H9 (cell line): Measurements from ENCODE around the gene B9D1. TPM values are rescaled to one million over a fixed set of nuclear protein-coding genes. Genes with fewer than 3 reads are reported as not detected.

ENCODE experiments used
- DNase-seq: peaks from one replicate; pipeline ENCODE4 v3.0.0-alpha.2; 2017
- H2AFZ ChIP-seq: one replicate; pipeline ENCODE4 v1.6.1; 2013; ENCODE audit warnings: mild to moderate bottlenecking, low read length, control low read depth, moderate library complexity
- H2AK5ac ChIP-seq: 2 replicates; pipeline ENCODE4 v1.6.1; 2013; ENCODE audit warnings: low read length, control low read depth, mixed read lengths; ENCODE audit not compliant: insufficient read length
- H2BK120ac ChIP-seq: one replicate; pipeline ENCODE4 v1.6.1; 2013; ENCODE audit warnings: low read depth, mild to moderate bottlenecking, low read length, control low read depth, inconsistent platforms; ENCODE audit not compliant: poor library complexity, severe bottlenecking
- H2BK12ac ChIP-seq: 2 replicates; pipeline ENCODE4 v1.6.1; 2013; ENCODE audit warnings: low read length, control low read depth, mixed read lengths, low read depth; ENCODE audit not compliant: insufficient read length
- H2BK15ac ChIP-seq: 2 replicates; pipeline ENCODE4 v1.6.1; 2013; ENCODE audit warnings: low read depth, low read length, control low read depth
- H2BK20ac ChIP-seq: one replicate; pipeline ENCODE4 v1.6.1; 2013; ENCODE audit warnings: low read depth, mild to moderate bottlenecking, low read length, control low read depth, inconsistent platforms; ENCODE audit not compliant: poor library complexity, severe bottlenecking
- H2BK5ac ChIP-seq: 2 replicates; pipeline ENCODE4 v1.6.1; 2013; ENCODE audit warnings: low read length, control low read depth, mixed read lengths; ENCODE audit not compliant: insufficient read length
- H3K14ac ChIP-seq: 2 replicates; pipeline ENCODE4 v1.6.1; 2013; ENCODE audit warnings: low read length, control low read depth; ENCODE audit not compliant: insufficient read depth
- H3K18ac ChIP-seq: 2 replicates; pipeline ENCODE4 v1.6.1; 2013; ENCODE audit warnings: low read depth, mild to moderate bottlenecking, mixed read lengths, low read length, control low read depth; ENCODE audit not compliant: insufficient read length
- H3K23ac ChIP-seq: 2 replicates; pipeline ENCODE4 v1.6.1; 2013; ENCODE audit warnings: low read length, control low read depth, mixed read lengths, low read depth; ENCODE audit not compliant: insufficient read length
- H3K23me2 ChIP-seq: 2 replicates; pipeline ENCODE4 v1.6.1; 2013; ENCODE audit warnings: low read depth, mild to moderate bottlenecking, mixed read lengths, low read length, control low read depth; ENCODE audit not compliant: insufficient read length, poor library complexity, severe bottlenecking
- H3K27ac ChIP-seq: 2 replicates; pipeline ENCODE4 v1.5.1; 2013; ENCODE audit warnings: low read length, control low read depth, mixed read lengths, low read depth; ENCODE audit not compliant: insufficient read length
- H3K27me3 ChIP-seq: 2 replicates; pipeline ENCODE4 v1.6.1; 2013; ENCODE audit warnings: low read length, control low read depth, inconsistent platforms; ENCODE audit not compliant: insufficient read depth
- H3K4ac ChIP-seq: 2 replicates; pipeline ENCODE4 v1.6.1; 2013; ENCODE audit warnings: low read depth, mild to moderate bottlenecking, control low read depth, inconsistent platforms, low read length, moderate library complexity
- H3K4me1 ChIP-seq: 2 replicates; pipeline ENCODE4 v1.6.1; 2013; ENCODE audit warnings: low read length, control low read depth, inconsistent platforms; ENCODE audit not compliant: insufficient read depth
- H3K4me2 ChIP-seq: 2 replicates; pipeline ENCODE4 v1.6.1; 2013; ENCODE audit warnings: low read length, control low read depth, mixed read lengths; ENCODE audit not compliant: insufficient read length, insufficient read depth
- H3K56ac ChIP-seq: 2 replicates; pipeline ENCODE4 v1.6.1; 2013; ENCODE audit warnings: low read depth, mild to moderate bottlenecking, mixed read lengths, low read length, control low read depth; ENCODE audit not compliant: insufficient read length
- H3K79me1 ChIP-seq: 2 replicates; pipeline ENCODE4 v1.6.1; 2013; ENCODE audit warnings: low read depth, mild to moderate bottlenecking, moderate library complexity, low read length, control low read depth, inconsistent platforms; ENCODE audit not compliant: insufficient read depth, poor library complexity, severe bottlenecking
- H3K79me2 ChIP-seq: 2 replicates; pipeline ENCODE4 v1.6.1; 2013; ENCODE audit warnings: low read length, control low read depth, inconsistent platforms; ENCODE audit not compliant: insufficient read depth
- H3K9ac ChIP-seq: 2 replicates; pipeline ENCODE4 v1.6.1; 2013; ENCODE audit warnings: low read length, control low read depth, mixed read lengths; ENCODE audit not compliant: insufficient read length; ENCODE audit errors: extremely low read depth
- H3K9me3 ChIP-seq: one replicate; pipeline ENCODE4 v1.6.1; 2013; ENCODE audit warnings: low read depth, low read length, inconsistent platforms; ENCODE audit not compliant: control insufficient read depth
- H3T11ph ChIP-seq: one replicate; pipeline ENCODE4 v1.6.1; 2013; ENCODE audit warnings: mild to moderate bottlenecking, low read length, control low read depth, inconsistent platforms
- H4K20me1 ChIP-seq: one replicate; pipeline ENCODE4 v1.6.1; 2013; ENCODE audit not compliant: control insufficient read depth, insufficient read length, insufficient read depth
- H4K5ac ChIP-seq: 2 replicates; pipeline ENCODE4 v1.6.1; 2013; ENCODE audit warnings: low read depth, mild to moderate bottlenecking, mixed read lengths, low read length, control low read depth; ENCODE audit not compliant: insufficient read length
- H4K8ac ChIP-seq: replicated peaks from 2 replicates; pipeline ENCODE4 v1.6.1; 2013; ENCODE audit warnings: low read length, control low read depth, mixed read lengths, low read depth; ENCODE audit not compliant: insufficient read length
- H4K91ac ChIP-seq: 2 replicates; pipeline ENCODE4 v1.6.1; 2013; ENCODE audit warnings: low read depth, mild to moderate bottlenecking, moderate library complexity, mixed read lengths, low read length, control low read depth; ENCODE audit not compliant: insufficient read length
- H3K27ac Mint-ChIP-seq, 3 experiments: 2 replicates in 2 of 3; 3 replicates in 1 of 3; pipeline ENCODE4 v1.8.0; 2020 to 2021; ENCODE audit warnings: mixed read lengths in 3 of 3, mild to moderate bottlenecking in 1 of 3, moderate library complexity in 1 of 3
- H3K27me3 Mint-ChIP-seq: 2 replicates; pipeline ENCODE4 v1.8.0; 2021; ENCODE audit warnings: low read depth, mild to moderate bottlenecking, moderate library complexity, mixed read lengths
- H3K36me3 Mint-ChIP-seq, 3 experiments: 2 replicates in 2 of 3; 3 replicates in 1 of 3; pipeline ENCODE4 v1.8.0; 2020 to 2021; ENCODE audit warnings: low read depth in 3 of 3, mixed read lengths in 3 of 3; ENCODE audit not compliant: insufficient read depth in 1 of 3
- H3K4me1 Mint-ChIP-seq, 2 experiments: 2 replicates each; pipeline ENCODE4 v1.8.0; 2020; ENCODE audit warnings: mixed read lengths in 2 of 2
- H3K4me3 Mint-ChIP-seq, 2 experiments: 2 replicates in 1 of 2; 3 replicates in 1 of 2; pipeline ENCODE4 v1.8.0; 2020 to 2021; ENCODE audit warnings: mild to moderate bottlenecking in 2 of 2, mixed read lengths in 2 of 2, moderate library complexity in 1 of 2
- H3K9me3 Mint-ChIP-seq, 2 experiments: 2 replicates in 1 of 2; 3 replicates in 1 of 2; pipeline ENCODE4 v1.8.0; 2020; ENCODE audit warnings: mild to moderate bottlenecking in 2 of 2, mixed read lengths in 2 of 2, moderate library complexity in 1 of 2
- CTCF ChIP-seq: fragments of 200-600 bp; sonication (generic); conservative IDR thresholded peaks from 3 replicates; pipeline ENCODE4 v1.8.0; 2021; ENCODE audit warnings: antibody characterized with exemption, mild to moderate bottlenecking
- WGBS: extraction: QIAGEN DNeasy Blood & Tissue Kit; methylation state at CpG from one replicate; pipeline ENCODE4 v1.1.7; 2013; ENCODE audit warnings: missing lambda C conversion rate, low lambda C conversion rate, mixed read lengths; ENCODE audit not compliant: insufficient read length; ENCODE audit errors: extremely low coverage; 5-methylcytosine and 5-hydroxymethylcytosine counted together
- total RNA-seq: library from RNA; stranded (reverse); gene quantifications from 2 replicates; pipeline ENCODE4 v1.2.1, GENCODE V29; 2021

The B9D1 gene
- total RNA-seq, 1 experiment from 2014 or later = 30.4 TPM

DNA sequence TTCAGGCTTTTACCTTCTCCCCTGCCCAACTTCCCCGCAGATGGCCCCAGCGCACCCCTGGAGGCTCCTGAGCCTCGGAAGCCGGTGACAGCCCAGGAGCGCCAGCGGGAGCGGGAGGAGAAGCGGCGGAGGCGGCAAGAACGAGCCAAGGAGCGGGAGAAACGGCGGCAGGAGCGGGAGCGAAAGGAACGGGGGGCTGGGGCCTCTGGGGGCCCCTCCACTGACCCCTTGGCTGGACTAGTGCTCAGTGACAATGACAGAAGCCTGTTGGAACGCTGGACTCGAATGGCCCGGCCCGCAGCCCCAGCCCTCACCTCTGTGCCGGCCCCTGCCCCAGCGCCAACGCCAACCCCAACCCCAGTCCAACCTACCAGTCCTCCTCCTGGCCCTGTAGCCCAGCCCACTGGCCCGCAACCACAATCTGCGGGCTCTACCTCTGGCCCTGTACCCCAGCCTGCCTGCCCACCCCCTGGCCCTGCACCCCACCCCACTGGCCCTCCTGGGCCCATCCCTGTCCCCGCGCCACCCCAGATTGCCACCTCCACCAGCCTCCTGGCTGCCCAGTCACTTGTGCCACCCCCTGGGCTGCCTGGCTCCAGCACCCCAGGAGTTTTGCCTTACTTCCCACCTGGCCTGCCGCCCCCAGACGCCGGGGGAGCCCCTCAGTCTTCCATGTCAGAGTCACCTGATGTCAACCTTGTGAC is 19.4 kb upstream of the B9D1 start:
- Mint-ChIP-seq H3K4me1 (peaks cover 24 to 43% of the 10 kb centered on the region in 2 experiments), H3K27me3 (no peaks in the 10 kb centered on the region), H3K27ac (no peak overlapping the region), H3K9me3 (no peaks in the 10 kb centered on the region), H3K36me3 (peaks cover 37 to 63% (median 62%) of the 10 kb centered on the region in 3 experiments), H3K4me3 (no peak overlapping the region)
- Histone ChIP-seq H3K18ac (no peak overlapping the region), H3K79me1 (peaks cover 6% of the 10 kb centered on the region), H4K20me1 (no peaks in the 10 kb centered on the region), H3K14ac (no peak overlapping the region), H3K4me2 (no peak overlapping the region), H2BK15ac (no peak overlapping the region), H3K79me2 (peaks cover 4% of the 10 kb centered on the region; the same call in 1 of the 2 replicates), H3K23me2 (peaks cover 7% of the 10 kb centered on the region), H3K4me1 (no peaks in the 10 kb centered on the region), H3K56ac (no peak overlapping the region), H3K23ac (no peak overlapping the region), H2BK12ac (no peak overlapping the region), H4K8ac (no peak overlapping the region), H2BK120ac (no peak overlapping the region), H3K27me3 (no peaks in the 10 kb centered on the region), H2AK5ac (no peak overlapping the region), H3K27ac (no peak overlapping the region), H4K5ac (no peak overlapping the region), H2AFZ (no peak overlapping the region), H3T11ph (no peak overlapping the region), H2BK20ac (no peak overlapping the region), H3K9me3 (no peaks in the 10 kb centered on the region), H2BK5ac (no peak overlapping the region), H3K4ac (no peak overlapping the region), H3K9ac (no peak overlapping the region), H4K91ac (no peak overlapping the region)
- WGBS = no CpG with 5 or more reads among the region's 31 CpGs
- no peak for TF ChIP-seq CTCF
- DNase-seq = no peak
